Esophagus squamous epithelium (tissue), 4 donors: Measurements from ENCODE around the gene TRABD2B.

Experiments
- CTCF ChIP-seq, 6 experiments: fragments of 450-650 bp in 4 of 6; fragments of 200-600 bp in 2 of 6; sonication (generic) in 2 of 6; IDR thresholded peaks; one replicate each; pipeline ENCODE4 v1.5.1; 2016 to 2019; ENCODE audit warnings: antibody characterized with exemption in 6 of 6, mild to moderate bottlenecking in 4 of 6, moderate library complexity in 4 of 6
- POLR2A ChIP-seq, 4 donors: fragments of 450-650 bp; IDR thresholded peaks; one replicate each; pipeline ENCODE4 v1.6.1; 2017; ENCODE audit warnings: antibody characterized with exemption in 4 of 4, mild to moderate bottlenecking in 4 of 4, moderate library complexity in 3 of 4

- no peak for TF ChIP-seq CTCF (IDR thresholded peaks at IDR 0.05)
- TF ChIP-seq POLR2A (IDR thresholded peaks at IDR 0.05), result no peak
Measured at GRCh38 chr1:47992720-47993415, 4.3 kb downstream of the TRABD2B start.
